HEK293 (cell line): ENCODE results near the gene PDE11A.

Experiments
- KLF16 ChIP-seq: fragments of 450-650 bp; formaldehyde crosslinking; IDR thresholded peaks from 2 replicates; pipeline ENCODE4 v1.5.1; 2017; ENCODE audit warnings: missing biosample characterization, missing genetic modification characterization
- RBAK ChIP-seq: fragments of 450-650 bp; formaldehyde crosslinking; IDR thresholded peaks from 2 replicates; pipeline ENCODE4 v1.5.1; 2016; ENCODE audit warnings: missing biosample characterization, missing genetic modification characterization
- SP7 ChIP-seq: fragments of 450-650 bp; formaldehyde crosslinking; IDR thresholded peaks from 2 replicates; pipeline ENCODE4 v1.5.1; 2016; ENCODE audit warnings: missing biosample characterization, missing genetic modification characterization
- ZBTB21 ChIP-seq: fragments of 450-650 bp; formaldehyde crosslinking; IDR thresholded peaks from 2 replicates; pipeline ENCODE4 v1.5.1; 2017; ENCODE audit warnings: missing biosample characterization, missing genetic modification characterization
- ZNF133 ChIP-seq: fragments of 450-650 bp; formaldehyde crosslinking; IDR thresholded peaks from 2 replicates; pipeline ENCODE4 v1.5.1; 2016; ENCODE audit warnings: missing biosample characterization, missing genetic modification characterization
- ZNF146 ChIP-seq: fragments of 450-650 bp; formaldehyde crosslinking; IDR thresholded peaks from 2 replicates; pipeline ENCODE4 v1.5.1; 2016; ENCODE audit warnings: missing biosample characterization, missing genetic modification characterization
- ZNF274 ChIP-seq, 2 experiments: fragments of 200-500 bp in 1 of 2; fragments of 450-650 bp in 1 of 2; sonication (Bioruptor generic) in 1 of 2; formaldehyde crosslinking in 1 of 2; IDR thresholded peaks; 2 replicates each; pipeline versions ENCODE4 v1.5.1 to v1.6.1; 2014 to 2016; ENCODE audit warnings: borderline replicate concordance in 1 of 2, inconsistent platforms in 1 of 2, low read length in 1 of 2, missing biosample characterization in 1 of 2, missing genetic modification characterization in 1 of 2
- TF ChIP-seq, protein P1 (sequence below): fragments of 450-650 bp; formaldehyde crosslinking; IDR thresholded peaks from 2 replicates; pipeline ENCODE4 v1.5.1; 2016; ENCODE audit warnings: missing biosample characterization, missing genetic modification characterization
- TF ChIP-seq, protein P2 (sequence below): fragments of 450-650 bp; formaldehyde crosslinking; IDR thresholded peaks from 2 replicates; pipeline ENCODE4 v1.5.1; 2016; ENCODE audit warnings: missing biosample characterization, missing genetic modification characterization
- TF ChIP-seq, protein P3 (sequence below): fragments of 450-650 bp; formaldehyde crosslinking; IDR thresholded peaks from 2 replicates; pipeline ENCODE4 v1.5.1; 2016; ENCODE audit warnings: missing biosample characterization, missing genetic modification characterization
- TF ChIP-seq, protein P4 (sequence below): fragments of 450-650 bp; formaldehyde crosslinking; IDR thresholded peaks from 2 replicates; pipeline ENCODE4 v1.5.1; 2016; ENCODE audit warnings: missing biosample characterization, missing genetic modification characterization
- TF ChIP-seq, protein P5 (sequence below): fragments of 450-650 bp; formaldehyde crosslinking; IDR thresholded peaks from 2 replicates; pipeline ENCODE4 v1.5.1; 2016; ENCODE audit warnings: missing biosample characterization, missing genetic modification characterization, low read depth

DNA sequence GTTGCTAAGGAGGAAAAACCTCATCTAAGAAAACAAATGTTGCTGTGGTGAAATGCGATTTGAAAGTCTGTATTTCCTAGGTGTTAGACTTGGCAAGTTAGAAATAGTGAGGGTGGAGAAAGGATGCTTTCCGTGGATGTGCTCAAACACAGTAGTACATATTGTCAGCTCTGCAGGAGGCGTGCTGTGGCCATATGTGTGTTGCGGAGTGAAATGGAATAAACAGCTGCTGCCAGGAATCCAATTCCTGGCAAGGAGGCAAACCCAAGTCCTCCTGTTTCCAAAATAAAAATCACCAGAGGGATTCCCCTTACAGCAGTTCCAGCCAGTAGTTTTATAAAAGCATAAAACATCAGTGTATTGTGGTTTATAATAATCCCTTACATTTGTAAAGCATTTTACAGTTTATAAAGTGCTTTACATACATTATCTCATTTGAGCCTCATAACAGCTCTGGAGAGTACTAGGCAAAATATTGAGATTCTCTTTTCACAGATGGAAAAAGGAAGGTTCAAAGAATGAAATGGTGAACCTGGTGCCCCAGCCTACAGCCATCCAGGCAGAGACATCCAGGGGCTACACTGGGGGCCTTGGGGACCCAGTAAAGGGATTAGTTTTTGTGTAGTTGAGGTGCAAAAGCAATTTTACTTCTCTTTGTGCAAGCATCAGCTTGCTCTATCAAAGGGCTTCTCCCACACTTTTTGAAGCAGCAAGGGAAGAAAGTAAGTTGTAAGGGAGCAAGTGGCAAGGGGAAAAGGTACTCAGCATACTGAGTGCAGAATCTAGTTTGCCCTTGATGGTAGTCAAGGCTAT lies 474.0 kb downstream of the PDE11A start:
- TF ChIP-seq, protein P1, sequence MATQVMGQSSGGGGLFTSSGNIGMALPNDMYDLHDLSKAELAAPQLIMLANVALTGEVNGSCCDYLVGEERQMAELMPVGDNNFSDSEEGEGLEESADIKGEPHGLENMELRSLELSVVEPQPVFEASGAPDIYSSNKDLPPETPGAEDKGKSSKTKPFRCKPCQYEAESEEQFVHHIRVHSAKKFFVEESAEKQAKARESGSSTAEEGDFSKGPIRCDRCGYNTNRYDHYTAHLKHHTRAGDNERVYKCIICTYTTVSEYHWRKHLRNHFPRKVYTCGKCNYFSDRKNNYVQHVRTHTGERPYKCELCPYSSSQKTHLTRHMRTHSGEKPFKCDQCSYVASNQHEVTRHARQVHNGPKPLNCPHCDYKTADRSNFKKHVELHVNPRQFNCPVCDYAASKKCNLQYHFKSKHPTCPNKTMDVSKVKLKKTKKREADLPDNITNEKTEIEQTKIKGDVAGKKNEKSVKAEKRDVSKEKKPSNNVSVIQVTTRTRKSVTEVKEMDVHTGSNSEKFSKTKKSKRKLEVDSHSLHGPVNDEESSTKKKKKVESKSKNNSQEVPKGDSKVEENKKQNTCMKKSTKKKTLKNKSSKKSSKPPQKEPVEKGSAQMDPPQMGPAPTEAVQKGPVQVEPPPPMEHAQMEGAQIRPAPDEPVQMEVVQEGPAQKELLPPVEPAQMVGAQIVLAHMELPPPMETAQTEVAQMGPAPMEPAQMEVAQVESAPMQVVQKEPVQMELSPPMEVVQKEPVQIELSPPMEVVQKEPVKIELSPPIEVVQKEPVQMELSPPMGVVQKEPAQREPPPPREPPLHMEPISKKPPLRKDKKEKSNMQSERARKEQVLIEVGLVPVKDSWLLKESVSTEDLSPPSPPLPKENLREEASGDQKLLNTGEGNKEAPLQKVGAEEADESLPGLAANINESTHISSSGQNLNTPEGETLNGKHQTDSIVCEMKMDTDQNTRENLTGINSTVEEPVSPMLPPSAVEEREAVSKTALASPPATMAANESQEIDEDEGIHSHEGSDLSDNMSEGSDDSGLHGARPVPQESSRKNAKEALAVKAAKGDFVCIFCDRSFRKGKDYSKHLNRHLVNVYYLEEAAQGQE = no peak
- TF ChIP-seq ZBTB21 (tag by site-specific recombination) (no peak), SP7 (tag by site-specific recombination) (no peak), ZNF274 (IDR thresholded peaks at IDR 0.05; ENCODE audit: low read length) (no peak), ZNF274 (tag by site-specific recombination; IDR thresholded peaks at IDR 0.05; ENCODE audit: borderline replicate concordance) (no peak), ZNF146 (tag by site-specific recombination) (no peak), ZNF133 (tag by site-specific recombination) (no peak), RBAK (tag by site-specific recombination) (no peak), KLF16 (tag by site-specific recombination) (no peak)
- TF ChIP-seq, protein P2, sequence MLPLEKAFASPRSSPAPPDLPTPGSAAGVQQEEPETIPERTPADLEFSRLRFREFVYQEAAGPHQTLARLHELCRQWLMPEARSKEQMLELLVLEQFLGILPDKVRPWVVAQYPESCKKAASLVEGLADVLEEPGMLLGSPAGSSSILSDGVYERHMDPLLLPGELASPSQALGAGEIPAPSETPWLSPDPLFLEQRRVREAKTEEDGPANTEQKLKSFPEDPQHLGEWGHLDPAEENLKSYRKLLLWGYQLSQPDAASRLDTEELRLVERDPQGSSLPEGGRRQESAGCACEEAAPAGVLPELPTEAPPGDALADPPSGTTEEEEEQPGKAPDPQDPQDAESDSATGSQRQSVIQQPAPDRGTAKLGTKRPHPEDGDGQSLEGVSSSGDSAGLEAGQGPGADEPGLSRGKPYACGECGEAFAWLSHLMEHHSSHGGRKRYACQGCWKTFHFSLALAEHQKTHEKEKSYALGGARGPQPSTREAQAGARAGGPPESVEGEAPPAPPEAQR (tag by site-specific recombination) = no peak
- TF ChIP-seq, protein P3, sequence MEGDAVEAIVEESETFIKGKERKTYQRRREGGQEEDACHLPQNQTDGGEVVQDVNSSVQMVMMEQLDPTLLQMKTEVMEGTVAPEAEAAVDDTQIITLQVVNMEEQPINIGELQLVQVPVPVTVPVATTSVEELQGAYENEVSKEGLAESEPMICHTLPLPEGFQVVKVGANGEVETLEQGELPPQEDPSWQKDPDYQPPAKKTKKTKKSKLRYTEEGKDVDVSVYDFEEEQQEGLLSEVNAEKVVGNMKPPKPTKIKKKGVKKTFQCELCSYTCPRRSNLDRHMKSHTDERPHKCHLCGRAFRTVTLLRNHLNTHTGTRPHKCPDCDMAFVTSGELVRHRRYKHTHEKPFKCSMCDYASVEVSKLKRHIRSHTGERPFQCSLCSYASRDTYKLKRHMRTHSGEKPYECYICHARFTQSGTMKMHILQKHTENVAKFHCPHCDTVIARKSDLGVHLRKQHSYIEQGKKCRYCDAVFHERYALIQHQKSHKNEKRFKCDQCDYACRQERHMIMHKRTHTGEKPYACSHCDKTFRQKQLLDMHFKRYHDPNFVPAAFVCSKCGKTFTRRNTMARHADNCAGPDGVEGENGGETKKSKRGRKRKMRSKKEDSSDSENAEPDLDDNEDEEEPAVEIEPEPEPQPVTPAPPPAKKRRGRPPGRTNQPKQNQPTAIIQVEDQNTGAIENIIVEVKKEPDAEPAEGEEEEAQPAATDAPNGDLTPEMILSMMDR (tag by site-specific recombination) = no peak
- TF ChIP-seq, protein P4, sequence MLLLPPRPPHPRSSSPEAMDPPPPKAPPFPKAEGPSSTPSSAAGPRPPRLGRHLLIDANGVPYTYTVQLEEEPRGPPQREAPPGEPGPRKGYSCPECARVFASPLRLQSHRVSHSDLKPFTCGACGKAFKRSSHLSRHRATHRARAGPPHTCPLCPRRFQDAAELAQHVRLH (tag by site-specific recombination) = no peak
- TF ChIP-seq, protein P5, sequence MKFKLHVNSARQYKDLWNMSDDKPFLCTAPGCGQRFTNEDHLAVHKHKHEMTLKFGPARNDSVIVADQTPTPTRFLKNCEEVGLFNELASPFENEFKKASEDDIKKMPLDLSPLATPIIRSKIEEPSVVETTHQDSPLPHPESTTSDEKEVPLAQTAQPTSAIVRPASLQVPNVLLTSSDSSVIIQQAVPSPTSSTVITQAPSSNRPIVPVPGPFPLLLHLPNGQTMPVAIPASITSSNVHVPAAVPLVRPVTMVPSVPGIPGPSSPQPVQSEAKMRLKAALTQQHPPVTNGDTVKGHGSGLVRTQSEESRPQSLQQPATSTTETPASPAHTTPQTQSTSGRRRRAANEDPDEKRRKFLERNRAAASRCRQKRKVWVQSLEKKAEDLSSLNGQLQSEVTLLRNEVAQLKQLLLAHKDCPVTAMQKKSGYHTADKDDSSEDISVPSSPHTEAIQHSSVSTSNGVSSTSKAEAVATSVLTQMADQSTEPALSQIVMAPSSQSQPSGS (tag by site-specific recombination) = no peak
